NOMO-1 treated with DMSO at 0.1 percent for 48 hours (cell line): ENCODE data around the gene TMEM192.
A peak's percentile ranks its signal among the peaks of the same experiment; 100 is the strongest.
"Not testable (repeated sequence)": the region's sequence is repeated elsewhere in the genome, so short reads cannot be mapped to it uniquely, and the experiment has no call there.

Source experiments
- DNase-seq: peaks from one replicate; lab custom pipeline; 2025; ENCODE audit not compliant: unreplicated experiment; lab: John Stamatoyannopoulos, UW

Gene TMEM192

GRCh38 chr4:165112368-165113121, at the start of gene TMEM192:
TSS of gene TMEM192 (minus strand) at chr4:165112860. CDS start at chr4:165112773, 87 bp downstream.
- peak; percentile 88 for DNase-seq

- DNase-seq, result no peak
Measured at GRCh38 chr4:165158762-165159161, 46.1 kb upstream of the TMEM192 start.

GRCh38 chr4:165156906-165157305, 44.2 kb upstream of the TMEM192 start:
- DNase-seq, result no peak

GRCh38 chr4:165154482-165154881, 41.8 kb upstream of the TMEM192 start:
- no peak for DNase-seq

- no peak for DNase-seq
Measured at GRCh38 chr4:165152527-165152926, 39.9 kb upstream of the TMEM192 start.

- no peak for DNase-seq
Measured at GRCh38 chr4:165151734-165152133, 39.1 kb upstream of the TMEM192 start.

- no peak for DNase-seq
Measured at GRCh38 chr4:165150545-165150944, 37.9 kb upstream of the TMEM192 start.

GRCh38 chr4:165138843-165139242, 26.2 kb upstream of the TMEM192 start:
- no peak for DNase-seq

GRCh38 chr4:165137205-165137604, 24.5 kb upstream of the TMEM192 start:
- no peak for DNase-seq

GRCh38 chr4:165136529-165136928, 23.9 kb upstream of the TMEM192 start:
- DNase-seq, result no peak

GRCh38 chr4:165133150-165133549, 20.5 kb upstream of the TMEM192 start:
- peak; percentile 94 for DNase-seq

GRCh38 chr4:165131247-165131832, 18.7 kb upstream of the TMEM192 start:
- DNase-seq, result peak; percentile 57

GRCh38 chr4:165129924-165130323, 17.3 kb upstream of the TMEM192 start:
- peak; percentile 39 for DNase-seq

- DNase-seq, result not testable (repeated sequence)
Measured at GRCh38 chr4:165125869-165126499, 13.3 kb upstream of the TMEM192 start.

- DNase-seq, result no peak
Measured at GRCh38 chr4:165124488-165124887, 11.8 kb upstream of the TMEM192 start.

- DNase-seq, result no peak
Measured at GRCh38 chr4:165118256-165118909, 5.7 kb upstream of the TMEM192 start.

- DNase-seq, result no peak
Measured at GRCh38 chr4:165115301-165115700, 2.6 kb upstream of the TMEM192 start.

- DNase-seq, result no peak
Measured at GRCh38 chr4:165111906-165112367, 723 bp downstream of the TMEM192 start.

- no peak for DNase-seq
Measured at GRCh38 chr4:165106518-165106917, 6.1 kb downstream of the TMEM192 start.

GRCh38 chr4:165101641-165102040, 11.0 kb downstream of the TMEM192 start:
- DNase-seq, result no peak

GRCh38 chr4:165096776-165097175, 15.9 kb downstream of the TMEM192 start:
- DNase-seq, result peak; percentile 23

GRCh38 chr4:165095291-165095690, 17.4 kb downstream of the TMEM192 start:
- no peak for DNase-seq
